Progenitor cell of endocrine pancreas (in vitro differentiated cells): ENCODE data around the gene SERPINI1. TPM values are rescaled to one million over a fixed set of nuclear protein-coding genes. Genes with fewer than 3 reads are reported as not detected.

Source experiments
- DNase-seq: peaks from one replicate; pipeline ENCODE4 v3.0.0; 2021; ENCODE audit warnings: low spot score; ENCODE audit not compliant: unreplicated experiment
- H3K27ac Mint-ChIP-seq: 2 replicates; pipeline ENCODE4 v1.8.0; 2021; ENCODE audit warnings: mild to moderate bottlenecking, moderate library complexity, mixed read lengths
- H3K27me3 Mint-ChIP-seq: 2 replicates; pipeline ENCODE4 v1.8.0; 2021; ENCODE audit warnings: mixed read lengths
- H3K36me3 Mint-ChIP-seq: 2 replicates; pipeline ENCODE4 v1.8.0; 2022; ENCODE audit warnings: mixed read lengths; ENCODE audit not compliant: insufficient read depth
- H3K4me1 Mint-ChIP-seq: 2 replicates; pipeline ENCODE4 v1.8.0; 2021; ENCODE audit warnings: low read depth, mixed read lengths
- H3K4me3 Mint-ChIP-seq: 2 replicates; pipeline ENCODE4 v1.8.0; 2021; ENCODE audit warnings: low read depth, mild to moderate bottlenecking, moderate library complexity, mixed read lengths
- H3K9me3 Mint-ChIP-seq: 2 replicates; pipeline ENCODE4 v1.8.0; 2021; ENCODE audit warnings: low read depth, mixed read lengths
- CTCF ChIP-seq: fragments of 200-600 bp; sonication (generic); IDR thresholded peaks from one replicate; pipeline ENCODE4 v1.5.0; 2021; ENCODE audit warnings: antibody characterized with exemption, mild to moderate bottlenecking; ENCODE audit not compliant: unreplicated experiment
- total RNA-seq: library from RNA; stranded (reverse); gene quantifications from 2 replicates; pipeline ENCODE4 v1.2.1, GENCODE V29; 2021

Gene SERPINI1
- total RNA-seq, 1 donor from 2014 or later: 10.7 TPM

GRCh38 chr3:167859610-167860009 lies 124.1 kb downstream of the SERPINI1 start:
- no peaks in the 10 kb centered on the region for H3K27me3 Mint-ChIP-seq
- peaks cover 4% of the 10 kb centered on the region for H3K4me1 Mint-ChIP-seq
- H3K4me3 Mint-ChIP-seq: no peak overlapping the region
- H3K9me3 Mint-ChIP-seq: no peaks in the 10 kb centered on the region
- DNase-seq: no peak
- no peak overlapping the region for H3K27ac Mint-ChIP-seq
- TF ChIP-seq CTCF: no peak
- no peaks in the 10 kb centered on the region for H3K36me3 Mint-ChIP-seq

DNA sequence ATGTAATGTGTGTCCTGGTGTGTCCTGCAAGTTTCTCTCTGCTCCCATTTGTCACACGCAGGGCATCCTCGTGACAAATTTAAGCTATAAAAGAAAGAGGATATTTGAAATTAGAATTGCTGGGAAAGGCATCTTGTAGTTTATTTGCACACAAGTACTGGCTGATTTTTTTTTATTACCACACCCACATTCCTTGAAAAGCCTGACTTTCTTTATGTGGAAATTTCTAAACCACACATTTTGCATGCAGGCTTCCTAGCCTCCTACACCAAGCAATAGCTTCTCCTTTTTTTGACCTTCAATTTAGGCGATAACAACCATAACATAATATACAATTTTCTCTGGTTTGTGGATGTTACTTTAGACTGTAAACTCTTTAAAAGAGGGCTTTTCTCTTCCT lies 126.1 kb downstream of the SERPINI1 start:
- Mint-ChIP-seq H3K36me3 (no peaks in the 10 kb centered on the region), H3K27ac (peak overlapping the region; percentile 45), H3K4me1 (peaks cover 4% of the 10 kb centered on the region), H3K9me3 (no peaks in the 10 kb centered on the region), H3K4me3 (no peak overlapping the region), H3K27me3 (no peaks in the 10 kb centered on the region)
- no peak for DNase-seq
- no peak for TF ChIP-seq CTCF

DNA sequence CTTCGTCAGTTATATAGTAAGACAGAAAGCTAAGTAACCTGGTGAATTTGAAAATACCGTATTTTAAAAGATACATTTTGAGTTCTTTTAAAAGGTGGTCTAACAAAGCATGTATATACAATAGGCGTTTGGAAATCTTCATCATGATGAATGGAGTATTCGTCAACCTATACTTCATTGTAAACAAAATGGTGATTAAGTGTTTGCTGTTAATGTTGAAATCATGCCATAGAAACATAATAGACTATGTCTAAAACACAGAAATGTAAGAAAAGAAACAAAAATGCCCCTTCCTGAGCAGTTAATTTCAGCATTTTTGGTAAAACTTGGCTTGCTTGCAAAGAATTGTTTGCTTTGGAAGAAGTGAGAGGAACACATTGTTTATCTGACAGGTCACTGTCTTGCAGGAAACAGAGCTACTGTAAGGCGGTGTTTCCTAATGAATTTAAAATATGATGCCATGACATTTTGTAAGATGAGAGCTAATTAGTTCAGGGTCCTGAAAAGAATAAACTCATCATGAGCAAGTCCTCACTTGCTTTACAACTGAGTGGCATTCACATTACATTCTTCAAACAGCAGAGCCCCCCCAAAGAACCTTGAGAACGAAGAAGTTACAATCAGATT lies 126.7 kb downstream of the SERPINI1 start:
- no peak for DNase-seq
- Mint-ChIP-seq H3K4me1 (peaks cover 4% of the 10 kb centered on the region), H3K4me3 (no peak overlapping the region), H3K9me3 (no peaks in the 10 kb centered on the region), H3K27ac (peak overlapping the region; percentile 45), H3K27me3 (no peaks in the 10 kb centered on the region), H3K36me3 (no peaks in the 10 kb centered on the region)
- TF ChIP-seq CTCF: no peak

DNA sequence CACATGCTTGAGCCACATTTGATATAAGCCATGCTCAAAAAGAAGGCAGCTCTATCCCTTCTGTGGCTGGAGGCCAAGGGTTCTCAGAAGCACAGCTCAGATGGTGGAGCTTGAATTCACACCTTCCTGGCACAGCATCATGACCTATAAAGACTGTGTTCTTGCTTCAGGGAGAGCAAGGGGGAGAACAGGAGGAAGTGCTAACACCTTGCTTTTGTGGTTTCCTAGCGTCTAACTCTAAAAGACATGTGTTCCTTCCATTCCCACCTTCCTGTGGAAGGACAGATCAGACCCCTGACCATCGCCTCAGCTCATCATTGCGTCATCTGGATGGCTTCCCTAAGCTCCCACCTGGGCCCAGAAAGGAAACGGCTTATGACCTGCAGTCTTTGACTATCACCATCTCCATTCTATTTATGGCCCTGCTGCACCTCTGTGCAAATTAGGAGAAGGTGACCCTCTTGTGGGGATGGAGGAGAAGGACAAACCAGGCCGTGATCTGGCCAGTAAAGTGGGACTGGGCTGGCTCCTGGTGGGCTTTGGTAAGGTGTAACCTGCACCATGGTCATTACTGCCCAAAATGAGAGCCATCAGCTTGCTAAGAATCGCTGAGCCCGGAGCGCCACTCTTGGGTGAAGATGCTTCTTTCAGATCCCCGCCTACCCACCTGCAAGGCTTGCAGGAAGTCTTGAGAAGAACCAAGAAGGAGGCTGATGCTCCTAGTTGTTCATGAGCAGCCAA lies 128.5 kb downstream of the SERPINI1 start:
- Mint-ChIP-seq H3K27ac (no peak overlapping the region), H3K9me3 (peaks cover 4% of the 10 kb centered on the region), H3K4me1 (peaks cover 4% of the 10 kb centered on the region), H3K36me3 (no peaks in the 10 kb centered on the region), H3K4me3 (no peak overlapping the region), H3K27me3 (no peaks in the 10 kb centered on the region)
- TF ChIP-seq CTCF: no peak
- DNase-seq: no peak

GRCh38 chr3:167864552-167864874 lies 129.0 kb downstream of the SERPINI1 start:
- Mint-ChIP-seq H3K4me3 (no peak overlapping the region), H3K36me3 (no peaks in the 10 kb centered on the region), H3K4me1 (peaks cover 4% of the 10 kb centered on the region), H3K9me3 (peaks cover 6% of the 10 kb centered on the region), H3K27ac (no peak overlapping the region), H3K27me3 (no peaks in the 10 kb centered on the region)
- no peak for DNase-seq
- TF ChIP-seq CTCF: no peak
